AG09319 (cell line): ENCODE measurements around the gene CFAP68.

ENCODE experiments used
- DNase-seq: peaks from one replicate; pipeline ENCODE4 v3.0.0-alpha.2; 2010; ENCODE audit warnings: low read depth; ENCODE audit errors: extremely low read depth
- CTCF ChIP-seq: IDR thresholded peaks from 2 replicates; pipeline ENCODE4 v1.5.1; 2011; ENCODE audit warnings: low read depth, mild to moderate bottlenecking, inconsistent platforms, low read length, moderate library complexity

CFAP68 gene

GRCh38 chr11:111838054-111838453 lies 41.3 kb upstream of the CFAP68 start:
- no peak for TF ChIP-seq CTCF
- DNase-seq: no peak

DNA sequence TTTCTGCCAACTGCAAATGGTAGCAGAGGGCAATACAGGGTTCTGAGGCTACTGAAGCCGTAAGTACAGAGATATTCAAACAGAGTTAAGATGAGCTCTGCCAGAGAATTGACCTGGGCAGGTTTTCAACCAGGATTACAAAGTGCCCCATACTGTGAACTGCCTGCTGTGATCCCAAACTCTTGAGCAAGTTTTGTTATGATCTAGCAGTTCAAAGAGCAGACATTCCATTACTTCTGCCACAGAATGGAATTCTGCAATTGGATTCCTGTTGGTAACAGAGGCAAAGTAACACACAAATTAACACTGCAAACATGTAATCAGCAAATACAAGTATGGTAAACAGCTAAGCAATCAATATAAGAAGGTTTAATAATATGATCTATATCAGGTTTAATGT lies 39.2 kb upstream of the CFAP68 start:
- DNase-seq: no peak

DNA sequence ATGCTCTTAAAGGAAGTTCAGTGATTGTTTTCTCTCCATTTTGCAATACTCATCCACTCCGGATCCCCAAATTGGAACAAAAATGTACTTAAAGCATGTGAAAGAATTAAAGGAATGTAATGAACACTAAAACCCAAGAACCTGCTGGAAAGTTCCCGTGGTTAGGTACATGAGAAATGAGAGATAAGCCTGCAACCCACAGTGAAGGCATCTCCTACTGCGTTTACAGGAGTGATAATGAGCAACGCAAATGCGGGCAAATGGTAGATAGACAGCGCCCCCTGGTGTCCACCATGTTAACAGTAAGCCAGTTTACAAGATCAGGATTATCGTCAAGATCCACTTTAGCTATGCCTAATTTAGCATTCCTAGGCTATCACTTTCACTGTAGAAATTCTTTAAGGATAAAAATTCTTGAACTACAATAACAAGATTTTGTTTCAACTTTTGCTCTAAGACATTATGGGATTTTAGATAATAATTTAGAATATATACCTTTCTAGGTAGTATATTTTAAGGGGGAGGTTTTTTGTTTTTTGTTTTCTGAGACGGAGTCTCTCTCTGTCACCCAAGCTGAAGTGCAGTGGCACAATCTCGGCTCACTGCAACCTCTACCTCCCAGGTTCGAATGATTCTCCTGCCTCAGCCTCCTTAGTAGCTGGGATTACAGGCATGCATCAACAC lies 37.8 kb upstream of the CFAP68 start:
- peak; percentile 79 for TF ChIP-seq CTCF
- peak; percentile 66 for DNase-seq

More for the DNA sequence above, 39.2 kb upstream of the CFAP68 start:
- no peak for TF ChIP-seq CTCF

DNA sequence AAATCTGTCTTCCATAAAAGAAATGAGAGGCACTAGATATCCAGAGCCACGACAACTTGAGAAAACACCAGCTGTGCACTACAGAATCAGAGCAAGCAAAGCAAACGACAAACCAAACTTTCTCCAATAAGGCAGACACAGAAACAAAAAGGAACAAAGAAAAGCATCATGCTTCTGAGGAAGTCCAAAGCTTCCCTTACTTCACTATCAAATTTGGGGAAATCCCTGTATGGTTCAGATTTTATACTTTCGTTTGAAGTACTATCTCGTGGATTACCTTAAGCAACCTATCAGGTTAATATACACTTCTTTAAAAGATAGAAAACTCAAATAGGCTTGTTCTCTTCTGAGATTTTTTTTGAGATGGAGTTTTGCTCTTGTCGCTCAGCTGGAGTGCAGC lies 35.7 kb upstream of the CFAP68 start:
- no peak for DNase-seq
- no peak for TF ChIP-seq CTCF

DNA sequence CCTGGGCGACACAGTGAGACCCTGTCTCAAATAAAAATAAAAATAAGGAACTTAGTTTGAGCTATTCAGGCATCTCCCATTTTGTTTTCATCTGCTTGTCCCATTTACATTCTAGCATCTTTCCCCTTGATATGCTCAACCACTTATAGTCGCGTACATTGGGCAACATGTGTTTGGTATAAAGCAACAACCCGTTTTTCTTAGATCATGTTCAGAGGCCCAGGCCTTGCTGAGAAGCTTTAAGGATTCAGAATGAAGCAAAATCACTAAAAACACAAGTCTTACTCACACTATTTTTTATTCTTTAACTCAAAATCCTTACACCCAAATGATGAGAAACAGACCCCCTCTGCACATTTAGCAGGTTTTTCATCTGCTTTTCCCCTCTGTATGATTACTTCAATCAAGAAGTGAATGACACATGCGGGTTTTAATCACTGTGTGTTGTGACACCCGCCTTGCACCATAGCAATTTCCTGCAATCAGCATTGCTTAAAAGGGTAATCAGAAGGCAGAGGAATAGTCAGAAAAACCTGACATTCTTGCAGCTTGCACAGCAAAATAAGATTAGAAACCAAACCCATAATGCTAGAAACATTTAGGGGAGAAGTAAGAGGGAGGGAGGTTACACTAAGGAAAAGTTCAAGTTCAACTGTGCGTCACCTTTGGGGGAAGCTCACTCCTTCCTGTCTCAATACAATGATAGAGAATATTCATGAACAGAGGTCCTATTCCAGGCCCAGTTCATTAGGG lies 33.9 kb upstream of the CFAP68 start:
- no peak for DNase-seq
- TF ChIP-seq CTCF: no peak

- no peak for DNase-seq
- TF ChIP-seq CTCF: no peak
Measured at GRCh38 chr11:111846063-111846462, 33.3 kb upstream of the CFAP68 start.

DNA sequence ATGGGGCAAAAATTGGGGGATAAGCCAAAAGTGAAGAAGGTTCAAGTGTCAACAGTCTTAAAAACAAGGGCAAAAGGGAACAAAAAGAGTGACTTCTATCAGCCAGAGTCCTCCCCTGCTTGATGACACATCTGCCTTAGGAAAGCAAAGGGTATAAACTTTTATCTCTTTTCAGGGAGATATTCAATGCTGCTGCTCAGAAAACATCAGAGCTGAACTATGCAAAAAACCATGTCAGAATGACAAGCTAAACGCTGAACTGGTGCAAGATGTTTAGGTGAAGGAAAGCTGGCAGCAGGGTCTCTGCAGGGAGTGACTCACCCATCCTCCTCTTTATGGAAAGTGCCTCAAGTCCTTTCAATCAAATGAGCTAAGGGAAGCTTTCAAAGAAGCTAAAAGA lies 32.7 kb upstream of the CFAP68 start:
- TF ChIP-seq CTCF: no peak
- DNase-seq: no peak
